Esophagus squamous epithelium (tissue), 5 donors: ENCODE results near the gene ZBED6. TPM values are rescaled to one million over a fixed set of nuclear protein-coding genes. Genes with fewer than 3 reads are reported as not detected.

Experiments used
- DNase-seq: peaks from one replicate; lab custom pipeline; 2025; lab: John Stamatoyannopoulos, UW
- H3K27ac ChIP-seq, 4 donors: fragments of 200-600 bp; sonication (generic); one replicate each; pipeline ENCODE4 v1.5.1; 2016 to 2019; ENCODE audit warnings: mild to moderate bottlenecking in 1 of 4
- H3K27me3 ChIP-seq, 4 donors: fragments of 200-600 bp; sonication (generic); 1 replicate in 3 of 4; 2 replicates in 1 of 4; pipeline versions ENCODE4 v1.5.1 to v1.6.0; 2017 to 2021; ENCODE audit warnings: antibody characterized with exemption in 1 of 4
- H3K36me3 ChIP-seq, 3 donors: fragments of 200-600 bp; sonication (generic); one replicate each; pipeline ENCODE4 v1.5.1; 2016 to 2019
- H3K4me1 ChIP-seq, 3 donors: fragments of 200-600 bp; sonication (generic); one replicate each; pipeline ENCODE4 v1.5.1; 2017 to 2019
- H3K4me3 ChIP-seq, 4 donors: fragments of 200-600 bp; sonication (generic); 1 replicate in 3 of 4; 2 replicates in 1 of 4; pipeline ENCODE4 v1.5.1; 2016 to 2019; ENCODE audit warnings: mild to moderate bottlenecking in 2 of 4, moderate library complexity in 1 of 4
- H3K9me3 ChIP-seq, 3 donors: fragments of 200-600 bp; sonication (generic); one replicate each; pipeline ENCODE4 v1.5.1; 2016 to 2019
- POLR2A ChIP-seq, 4 donors: fragments of 450-650 bp; IDR thresholded peaks; one replicate each; pipeline ENCODE4 v1.6.1; 2017; ENCODE audit warnings: antibody characterized with exemption in 4 of 4, mild to moderate bottlenecking in 4 of 4, moderate library complexity in 3 of 4
- WGBS, 2 donors: methylation state at CpG; one replicate each; pipeline ENCODE4 v1.1.5; 2018; 5-methylcytosine and 5-hydroxymethylcytosine counted together
- intact Hi-C: fragments of 100-400 bp; cut with DNase I; formaldehyde crosslinking; loops from one replicate; pipeline ENCODE4 v1.15.0; 2022
- total RNA-seq, 4 donors: library from RNA; depleted of rRNA; stranded (reverse); fragments of >200 nt; gene quantifications; one replicate each; pipeline ENCODE4 v1.1.0, GENCODE V29; 2016
- TF ChIP-seq, protein P1 (sequence below), 6 experiments: fragments of 450-650 bp in 4 of 6; fragments of 200-600 bp in 2 of 6; sonication (generic) in 2 of 6; IDR thresholded peaks; one replicate each; pipeline ENCODE4 v1.5.1; 2016 to 2019; ENCODE audit warnings: antibody characterized with exemption in 6 of 6, mild to moderate bottlenecking in 4 of 6, moderate library complexity in 4 of 6
- donor health status: DM: yes; HTN: yes; CAD: no.

Gene ZBED6
- total RNA-seq, 4 donors from 2014 or later: 7.2 to 18.7 (median 13.8) TPM

DNA sequence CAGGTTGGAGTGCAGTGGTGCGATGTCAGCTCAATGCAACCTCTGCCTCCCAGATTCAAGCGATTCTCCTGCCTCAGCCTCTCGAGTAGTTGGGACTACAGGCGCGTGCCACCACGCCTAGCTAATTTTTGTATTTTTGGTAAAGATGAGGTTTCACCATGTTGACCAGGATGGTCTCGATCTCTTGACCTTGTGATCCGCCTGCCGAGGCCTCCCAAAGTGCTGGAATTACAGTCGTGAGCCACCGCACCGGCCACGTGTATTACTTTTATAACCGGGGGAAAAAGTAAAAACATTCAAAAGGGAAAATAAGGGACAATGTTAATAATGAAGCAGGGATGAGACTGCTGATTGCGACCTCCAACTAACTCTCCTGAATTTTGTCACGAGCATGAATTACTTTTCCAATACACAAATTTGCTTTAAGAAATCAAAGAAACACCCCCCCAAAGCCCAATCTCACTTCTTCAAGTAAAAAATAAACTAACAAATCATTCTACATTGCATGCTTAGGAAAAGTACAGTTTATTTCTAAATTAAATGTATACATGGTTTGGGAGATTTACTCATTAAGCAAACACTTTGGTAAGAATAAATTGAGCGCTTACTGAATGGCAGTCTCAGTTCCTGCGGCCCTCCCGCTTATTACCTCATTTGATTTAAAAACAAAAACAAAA lies 521 bp upstream of the ZBED6 start:
- Histone ChIP-seq H3K4me1 (peaks cover 23 to 43% (median 29%) of the 10 kb centered on the region in 3 donors), H3K4me3 (peak overlapping the region in 3 of 4 donors; percentile 85 to 91 (median 89)), H3K36me3 (peaks cover 0 to 28% (median 0%) of the 10 kb centered on the region in 3 donors), H3K27ac (peak overlapping the region; percentile 96 to 99 (median 98)), H3K27me3 (no peaks in the 10 kb centered on the region), H3K9me3 (no peaks in the 10 kb centered on the region)
- 68 to 71% methylated on average over 18 to 19 of the region's 19 CpGs for WGBS, 2 donors
- DNase-seq: no peak
- intact Hi-C loops: loop anchor here (10.0 kb wide), 1 partner anchor 170 kb away; the partner anchor contains the start of gene ATP2B4
- no peak for TF ChIP-seq POLR2A (IDR thresholded peaks at IDR 0.05)
- TF ChIP-seq, protein P1, sequence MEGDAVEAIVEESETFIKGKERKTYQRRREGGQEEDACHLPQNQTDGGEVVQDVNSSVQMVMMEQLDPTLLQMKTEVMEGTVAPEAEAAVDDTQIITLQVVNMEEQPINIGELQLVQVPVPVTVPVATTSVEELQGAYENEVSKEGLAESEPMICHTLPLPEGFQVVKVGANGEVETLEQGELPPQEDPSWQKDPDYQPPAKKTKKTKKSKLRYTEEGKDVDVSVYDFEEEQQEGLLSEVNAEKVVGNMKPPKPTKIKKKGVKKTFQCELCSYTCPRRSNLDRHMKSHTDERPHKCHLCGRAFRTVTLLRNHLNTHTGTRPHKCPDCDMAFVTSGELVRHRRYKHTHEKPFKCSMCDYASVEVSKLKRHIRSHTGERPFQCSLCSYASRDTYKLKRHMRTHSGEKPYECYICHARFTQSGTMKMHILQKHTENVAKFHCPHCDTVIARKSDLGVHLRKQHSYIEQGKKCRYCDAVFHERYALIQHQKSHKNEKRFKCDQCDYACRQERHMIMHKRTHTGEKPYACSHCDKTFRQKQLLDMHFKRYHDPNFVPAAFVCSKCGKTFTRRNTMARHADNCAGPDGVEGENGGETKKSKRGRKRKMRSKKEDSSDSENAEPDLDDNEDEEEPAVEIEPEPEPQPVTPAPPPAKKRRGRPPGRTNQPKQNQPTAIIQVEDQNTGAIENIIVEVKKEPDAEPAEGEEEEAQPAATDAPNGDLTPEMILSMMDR (IDR thresholded peaks at IDR 0.05): no peak

DNA sequence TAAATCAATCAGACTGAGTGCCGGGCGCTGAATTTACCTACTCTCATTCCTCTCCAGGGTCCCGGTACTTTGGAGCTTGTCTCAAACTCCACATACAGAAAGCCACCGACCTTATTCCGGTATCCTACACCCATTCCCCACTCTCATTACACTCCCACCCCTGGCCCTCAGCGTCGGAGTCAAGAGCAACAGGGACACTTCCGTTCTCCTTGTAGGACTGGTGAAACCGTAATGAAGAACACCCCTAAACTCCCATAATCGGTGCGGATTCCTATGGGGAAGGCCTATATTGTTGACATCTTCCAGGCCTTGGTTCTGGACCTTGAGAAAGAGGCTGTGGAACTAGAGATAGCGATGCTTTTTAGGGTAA lies 798 bp downstream of the ZBED6 start:
- no peak for TF ChIP-seq POLR2A (IDR thresholded peaks at IDR 0.05)
- TF ChIP-seq, protein P1 (IDR thresholded peaks at IDR 0.05): no peak
- whole genome bisulfite sequencing, 2 donors: 0 to 6% methylated on average over 11 of the region's 12 CpGs
- Histone ChIP-seq H3K9me3 (no peaks in the 10 kb centered on the region), H3K36me3 (peaks cover 0 to 30% (median 0%) of the 10 kb centered on the region in 3 donors), H3K4me3 (peak overlapping the region; percentile 73 to 91 (median 87)), H3K27ac (peak overlapping the region; percentile 96 to 99 (median 98)), H3K27me3 (no peaks in the 10 kb centered on the region), H3K4me1 (peaks cover 31 to 56% (median 33%) of the 10 kb centered on the region in 3 donors)
- intact Hi-C loops: loop anchor here (10.0 kb wide), 1 partner anchor 171 kb away; the partner anchor contains the start of gene ATP2B4
- no peak for DNase-seq

GRCh38 chr1:203797216-203797615 lies 1.8 kb downstream of the ZBED6 start:
- Histone ChIP-seq H3K27ac (peak overlapping the region in 2 of 4 donors; percentile 98 to 99), H3K27me3 (no peaks in the 10 kb centered on the region), H3K9me3 (no peaks in the 10 kb centered on the region), H3K36me3 (peaks cover 0 to 34% (median 0%) of the 10 kb centered on the region in 3 donors), H3K4me3 (peak overlapping the region in 3 of 4 donors; percentile 85 to 91 (median 89)), H3K4me1 (peaks cover 33 to 66% (median 38%) of the 10 kb centered on the region in 3 donors)
- no peak for DNase-seq
- intact Hi-C loops: loop anchor here (10.0 kb wide), 1 partner anchor 172 kb away; the partner anchor contains the start of gene ATP2B4
- 51 to 71% methylated on average over 2 of the region's 2 CpGs for WGBS, 2 donors
- no peak for TF ChIP-seq POLR2A (IDR thresholded peaks at IDR 0.05)
- TF ChIP-seq, protein P1 (IDR thresholded peaks at IDR 0.05): no peak

DNA sequence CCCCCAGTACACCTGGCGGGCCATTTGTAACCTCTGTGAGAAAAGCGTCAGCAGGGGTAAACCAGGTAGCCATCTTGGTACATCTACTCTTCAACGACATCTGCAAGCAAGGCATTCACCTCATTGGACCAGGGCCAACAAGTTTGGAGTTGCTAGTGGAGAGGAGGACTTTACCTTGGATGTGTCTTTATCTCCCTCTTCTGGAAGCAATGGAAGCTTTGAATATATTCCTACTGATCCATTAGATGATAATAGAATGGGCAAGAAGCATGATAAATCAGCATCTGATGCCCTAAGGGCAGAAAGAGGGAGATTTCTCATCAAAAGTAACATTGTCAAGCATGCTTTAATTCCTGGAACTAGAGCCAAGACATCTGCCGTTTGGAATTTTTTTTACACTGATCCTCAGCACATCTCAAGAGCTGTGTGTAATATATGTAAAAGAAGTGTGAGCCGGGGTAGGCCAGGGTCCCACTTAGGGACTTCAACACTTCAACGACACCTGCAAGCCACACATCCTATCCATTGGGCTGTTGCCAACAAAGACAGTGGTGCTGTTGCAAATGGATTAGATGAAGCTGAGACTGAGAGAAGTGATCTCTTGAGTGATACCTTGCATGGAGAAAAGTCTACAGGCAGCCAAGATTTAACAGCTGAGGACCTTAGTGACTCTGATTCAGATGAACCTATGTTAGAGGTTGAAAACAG lies 2.7 kb downstream of the ZBED6 start:
- TF ChIP-seq, protein P1 (IDR thresholded peaks at IDR 0.05): peak in 3 of 6 experiments; percentile 7 to 40 (median 19)
- no peak for TF ChIP-seq POLR2A (IDR thresholded peaks at IDR 0.05)
- WGBS, 2 donors: 37 to 47% methylated on average over 3 to 6 of the region's 6 CpGs
- H3K27ac ChIP-seq: peak overlapping the region in 1 of 4 donors; percentile 5
- intact Hi-C loops: loop anchor here (10.0 kb wide), 1 partner anchor 173 kb away; the partner anchor contains the start of gene ATP2B4
- H3K36me3 ChIP-seq: peaks cover 0 to 38% (median 2%) of the 10 kb centered on the region in 3 donors
- DNase-seq: no peak
- H3K4me3 ChIP-seq: peak overlapping the region in 1 of 4 donors; percentile 1
- H3K9me3 ChIP-seq: no peaks in the 10 kb centered on the region
- H3K27me3 ChIP-seq: no peaks in the 10 kb centered on the region
- H3K4me1 ChIP-seq: peaks cover 33 to 70% (median 38%) of the 10 kb centered on the region in 3 donors
